GM10266 (cell line): ENCODE measurements around the gene APBB2.

Source experiments
- DNase-seq: peaks from one replicate; pipeline ENCODE4 v3.0.0; 2012; ENCODE audit errors: extremely low spot score
- TF ChIP-seq, protein P1 (sequence below): IDR thresholded peaks from 2 replicates; pipeline ENCODE4 v1.5.1; 2012; ENCODE audit warnings: mild to moderate bottlenecking, low read depth; ENCODE audit not compliant: control insufficient read depth, insufficient read depth; ENCODE audit errors: missing control alignments

APBB2 gene

DNA sequence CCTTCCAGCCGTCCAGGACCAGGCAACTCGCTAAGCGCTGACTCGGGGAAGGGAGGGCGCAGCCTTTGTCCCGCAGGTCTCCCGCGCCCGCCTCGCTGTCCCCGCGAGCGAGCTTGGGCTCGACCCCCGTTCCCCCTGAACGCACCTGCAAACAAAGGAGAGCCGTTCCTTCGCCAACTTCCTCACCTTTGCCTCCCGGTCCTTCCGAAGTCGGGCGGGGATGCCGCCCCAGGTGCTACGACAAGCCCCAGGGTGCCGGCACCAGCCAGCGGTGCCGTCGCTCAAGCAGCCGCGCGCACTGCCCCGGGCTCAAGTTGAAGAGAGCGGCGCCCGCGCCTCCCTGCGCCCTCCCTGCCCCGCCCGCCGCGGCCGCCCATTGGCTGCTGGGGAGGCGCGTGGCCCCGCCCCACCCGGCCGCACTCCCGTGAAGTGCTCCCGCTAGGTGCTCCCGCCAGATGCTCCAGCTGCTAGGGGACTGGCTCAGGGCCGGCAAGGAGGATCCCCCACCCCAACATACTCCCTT lies 357.4 kb downstream of the APBB2 start:
- DNase-seq, result peak; percentile 72
- TF ChIP-seq, protein P1, sequence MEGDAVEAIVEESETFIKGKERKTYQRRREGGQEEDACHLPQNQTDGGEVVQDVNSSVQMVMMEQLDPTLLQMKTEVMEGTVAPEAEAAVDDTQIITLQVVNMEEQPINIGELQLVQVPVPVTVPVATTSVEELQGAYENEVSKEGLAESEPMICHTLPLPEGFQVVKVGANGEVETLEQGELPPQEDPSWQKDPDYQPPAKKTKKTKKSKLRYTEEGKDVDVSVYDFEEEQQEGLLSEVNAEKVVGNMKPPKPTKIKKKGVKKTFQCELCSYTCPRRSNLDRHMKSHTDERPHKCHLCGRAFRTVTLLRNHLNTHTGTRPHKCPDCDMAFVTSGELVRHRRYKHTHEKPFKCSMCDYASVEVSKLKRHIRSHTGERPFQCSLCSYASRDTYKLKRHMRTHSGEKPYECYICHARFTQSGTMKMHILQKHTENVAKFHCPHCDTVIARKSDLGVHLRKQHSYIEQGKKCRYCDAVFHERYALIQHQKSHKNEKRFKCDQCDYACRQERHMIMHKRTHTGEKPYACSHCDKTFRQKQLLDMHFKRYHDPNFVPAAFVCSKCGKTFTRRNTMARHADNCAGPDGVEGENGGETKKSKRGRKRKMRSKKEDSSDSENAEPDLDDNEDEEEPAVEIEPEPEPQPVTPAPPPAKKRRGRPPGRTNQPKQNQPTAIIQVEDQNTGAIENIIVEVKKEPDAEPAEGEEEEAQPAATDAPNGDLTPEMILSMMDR, result no peak

DNA sequence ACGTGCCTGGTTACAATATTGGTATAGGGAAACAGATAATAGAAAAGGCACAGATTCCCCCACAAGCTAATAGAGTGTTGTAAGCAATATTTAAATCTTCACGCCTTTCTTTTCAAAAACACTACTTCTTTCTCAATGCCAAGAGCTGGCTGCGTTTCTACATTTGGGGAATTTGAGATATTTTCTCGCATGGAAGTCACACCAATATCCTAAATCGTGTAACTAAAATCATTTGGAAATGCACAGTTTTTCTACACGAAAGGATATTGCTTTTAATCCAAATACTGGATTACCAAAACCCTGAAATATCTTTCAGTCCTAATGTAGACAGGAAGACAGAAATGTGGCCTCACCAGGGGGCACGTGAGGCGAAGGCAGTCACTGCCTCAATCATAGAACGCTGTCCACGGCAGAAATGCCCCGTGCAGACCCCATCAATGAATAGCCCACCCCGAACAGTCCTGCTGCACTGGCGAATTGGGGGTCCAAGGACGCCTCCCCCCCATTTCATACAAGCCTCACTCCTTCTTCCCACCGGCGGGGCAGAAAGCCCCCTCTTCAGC lies 358.0 kb downstream of the APBB2 start:
- TF ChIP-seq, protein P1, result no peak

DNA sequence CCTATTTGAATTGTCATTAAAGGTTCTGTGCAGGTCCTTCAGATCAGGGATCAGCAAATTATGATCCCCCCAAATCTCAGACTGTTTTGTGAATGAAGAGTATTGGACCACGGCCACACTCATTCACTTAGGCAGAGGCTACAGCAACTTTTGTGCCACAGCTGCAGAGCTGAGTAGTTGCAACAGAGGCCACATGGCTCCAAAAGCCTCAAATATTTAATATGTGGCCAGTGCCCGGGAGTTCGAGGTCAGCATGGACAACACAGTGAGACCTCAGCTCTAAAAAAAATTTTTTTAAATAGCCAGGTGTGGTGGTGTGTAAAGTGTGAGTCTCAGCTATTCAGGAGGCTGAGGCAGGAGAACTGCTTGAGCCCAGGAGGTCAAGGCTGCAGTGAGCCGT lies 363.8 kb downstream of the APBB2 start:
- DNase-seq, result no peak
- TF ChIP-seq, protein P1, result no peak

More for the DNA sequence above, 358.0 kb downstream of the APBB2 start:
- DNase-seq, result no peak

DNA sequence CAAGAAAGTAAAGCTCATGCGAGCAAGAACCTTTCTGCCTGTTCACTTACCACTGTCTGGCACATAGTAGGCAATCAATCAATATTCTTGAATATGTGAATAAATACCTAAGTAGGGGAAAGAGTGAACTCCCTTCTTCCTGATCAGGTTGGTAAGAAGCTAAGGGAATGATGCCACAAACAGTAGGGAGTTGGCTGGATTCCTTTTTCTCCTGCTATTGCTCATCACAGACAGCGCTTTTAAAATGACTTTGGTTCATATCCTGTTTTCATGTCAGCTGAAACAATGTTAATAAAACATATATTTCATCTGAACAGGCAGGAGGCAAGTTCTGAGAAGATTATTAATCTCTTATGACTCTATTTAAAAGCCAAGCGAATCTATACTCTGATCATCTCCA lies 365.4 kb downstream of the APBB2 start:
- TF ChIP-seq, protein P1, result no peak
- no peak for DNase-seq

DNA sequence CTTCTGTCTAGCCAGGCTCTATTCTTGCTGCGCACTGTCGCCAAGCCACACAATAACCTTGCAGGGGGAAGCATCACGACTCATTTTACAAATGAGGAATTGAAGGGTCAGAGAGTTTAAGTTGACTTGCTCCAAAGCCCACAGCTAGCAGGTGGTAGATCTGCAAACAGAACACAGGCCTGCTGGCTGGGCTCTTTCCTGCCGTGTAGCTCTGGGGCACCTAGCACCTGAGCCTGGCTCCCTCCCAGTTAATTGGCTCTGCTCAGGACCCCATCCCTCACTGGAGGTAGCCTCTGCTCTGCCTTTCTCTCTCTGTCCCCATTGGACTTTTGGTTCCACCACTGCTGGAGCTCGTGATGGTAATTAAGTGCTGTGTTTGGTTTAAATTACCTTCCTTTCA lies 366.1 kb downstream of the APBB2 start:
- TF ChIP-seq, protein P1, result no peak
- DNase-seq, result no peak

DNA sequence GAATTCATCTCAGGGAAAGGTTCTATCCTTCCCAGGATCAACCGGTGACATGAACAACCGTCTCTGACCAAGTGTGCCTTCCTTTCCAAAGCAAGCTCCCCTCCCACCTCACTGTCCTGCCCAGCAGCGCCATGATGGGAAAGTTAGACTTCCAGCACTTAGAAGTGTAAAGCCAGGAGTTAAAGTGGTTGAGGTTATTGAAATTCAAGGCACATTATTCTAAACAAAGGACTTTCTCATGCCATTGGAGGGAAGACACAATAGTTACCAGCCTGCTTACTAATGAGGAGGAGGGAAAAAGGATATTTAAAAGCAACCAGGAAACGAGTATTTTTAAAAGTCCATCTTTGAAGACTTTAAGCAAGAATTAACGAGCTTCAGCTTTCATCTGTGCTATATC lies 367.8 kb downstream of the APBB2 start:
- TF ChIP-seq, protein P1, result no peak
- no peak for DNase-seq

DNA sequence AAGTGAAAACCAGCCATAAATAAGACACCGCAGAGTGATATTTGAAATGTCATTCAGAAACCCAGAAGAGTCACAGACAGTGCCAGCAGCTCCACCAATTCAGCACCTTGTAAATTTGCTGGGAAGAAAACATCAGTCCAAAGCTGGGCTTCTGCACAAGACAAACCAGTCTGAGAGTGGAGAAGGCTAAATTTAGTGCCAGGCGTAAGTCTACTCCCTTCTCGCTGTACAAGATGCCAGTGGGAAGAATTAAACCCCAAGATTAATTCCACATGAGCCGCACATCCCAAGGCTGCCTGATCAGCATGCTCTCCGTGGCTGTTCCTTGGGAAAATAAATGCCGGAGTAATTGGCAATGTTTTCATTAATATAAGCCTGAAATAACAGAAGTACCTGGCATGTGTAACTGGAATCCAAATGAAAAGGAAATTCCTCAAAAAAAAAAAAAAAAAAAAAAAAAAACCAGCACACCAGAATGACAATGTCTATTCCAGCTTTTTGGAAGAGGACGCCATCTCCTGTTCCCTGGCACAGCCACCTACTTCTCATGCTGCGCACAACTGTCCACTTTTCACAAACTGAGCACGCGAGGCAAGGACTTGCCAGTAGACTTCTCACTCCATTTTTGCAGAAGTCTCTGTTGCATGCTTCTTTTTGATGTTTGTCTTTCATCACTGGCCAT lies 369.0 kb downstream of the APBB2 start:
- TF ChIP-seq, protein P1, result no peak
- DNase-seq, result no peak
